ENCODE measurements around the gene DHH. TPM values are rescaled to one million over a fixed set of nuclear protein-coding genes. Genes with fewer than 3 reads are reported as not detected.

DHH gene
- total and polyA plus RNA-seq, 2 experiments from 2014 or later: not detected

DNA sequence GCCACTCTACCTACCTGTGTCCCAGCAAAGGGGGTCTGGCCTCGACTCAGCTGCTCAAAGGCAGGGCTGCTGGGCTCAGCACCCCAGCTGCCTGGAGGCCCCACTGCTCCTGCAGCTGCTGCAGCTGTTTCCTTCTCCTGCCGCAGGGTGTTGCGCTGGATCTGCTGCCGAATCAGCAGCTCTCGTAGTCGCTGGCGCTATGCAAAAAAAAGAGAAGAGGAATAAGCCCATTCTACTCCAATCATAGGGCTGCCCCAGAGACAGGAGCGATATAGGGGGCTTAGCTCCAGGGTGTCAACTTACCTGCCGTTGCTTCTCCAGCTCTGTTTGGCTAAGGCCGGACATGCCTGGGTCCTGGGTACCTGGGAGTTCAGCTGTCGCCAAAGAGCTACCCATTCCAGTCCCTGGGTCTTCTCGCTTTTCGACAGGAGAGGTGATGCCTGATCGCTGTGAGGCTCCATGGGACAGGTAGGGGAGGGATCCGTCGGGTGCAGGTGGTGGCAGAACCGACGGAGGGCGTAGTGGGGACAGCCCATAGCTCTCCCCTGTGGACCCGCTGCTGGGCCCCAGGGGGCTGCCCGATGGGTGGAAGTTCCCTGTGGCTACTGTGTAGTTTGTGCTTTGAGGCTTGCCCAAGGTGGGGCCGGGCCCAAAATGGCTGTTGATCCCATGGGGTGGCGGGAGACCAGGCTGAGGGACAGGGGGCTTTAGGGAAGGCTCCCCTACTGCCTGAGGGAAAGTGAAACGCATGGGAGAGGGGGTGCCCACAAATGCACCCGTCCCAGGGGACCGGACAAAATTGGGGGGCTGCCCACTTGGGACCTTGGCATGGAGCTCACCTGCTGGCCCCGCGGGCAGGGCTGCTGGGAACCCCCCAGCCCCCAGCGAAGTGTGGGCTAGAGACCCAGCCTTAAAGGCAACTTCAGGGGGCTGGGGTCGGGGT lies 54.9 kb downstream of the DHH start:
- no peaks in the 10 kb centered on the region for H3K79me2 ChIP-seq (replicated peaks; ENCODE audit: insufficient read depth)
- H3K9me3 Mint-ChIP-seq: no peaks in the 10 kb centered on the region
- no peak overlapping the region; the same call in 1 of the 2 replicates for H3K27ac Mint-ChIP-seq
- H4K20me1 ChIP-seq (replicated peaks; ENCODE audit: insufficient read depth): peaks cover 20% of the 10 kb centered on the region
- H3K4me2 ChIP-seq: no peak overlapping the region
- no peak overlapping the region for H3K27ac ChIP-seq (ENCODE audit: low read depth)
- DNase-seq (ENCODE audit: low spot score): no peak
- H3K9me2 ChIP-seq (ENCODE audit: insufficient read depth): no peaks in the 10 kb centered on the region
- H3K4me1 ChIP-seq (ENCODE audit: insufficient read depth): no peaks in the 10 kb centered on the region
- H3K27me3 ChIP-seq (ENCODE audit: insufficient read depth): no peaks in the 10 kb centered on the region
- TF ChIP-seq, protein P1, sequence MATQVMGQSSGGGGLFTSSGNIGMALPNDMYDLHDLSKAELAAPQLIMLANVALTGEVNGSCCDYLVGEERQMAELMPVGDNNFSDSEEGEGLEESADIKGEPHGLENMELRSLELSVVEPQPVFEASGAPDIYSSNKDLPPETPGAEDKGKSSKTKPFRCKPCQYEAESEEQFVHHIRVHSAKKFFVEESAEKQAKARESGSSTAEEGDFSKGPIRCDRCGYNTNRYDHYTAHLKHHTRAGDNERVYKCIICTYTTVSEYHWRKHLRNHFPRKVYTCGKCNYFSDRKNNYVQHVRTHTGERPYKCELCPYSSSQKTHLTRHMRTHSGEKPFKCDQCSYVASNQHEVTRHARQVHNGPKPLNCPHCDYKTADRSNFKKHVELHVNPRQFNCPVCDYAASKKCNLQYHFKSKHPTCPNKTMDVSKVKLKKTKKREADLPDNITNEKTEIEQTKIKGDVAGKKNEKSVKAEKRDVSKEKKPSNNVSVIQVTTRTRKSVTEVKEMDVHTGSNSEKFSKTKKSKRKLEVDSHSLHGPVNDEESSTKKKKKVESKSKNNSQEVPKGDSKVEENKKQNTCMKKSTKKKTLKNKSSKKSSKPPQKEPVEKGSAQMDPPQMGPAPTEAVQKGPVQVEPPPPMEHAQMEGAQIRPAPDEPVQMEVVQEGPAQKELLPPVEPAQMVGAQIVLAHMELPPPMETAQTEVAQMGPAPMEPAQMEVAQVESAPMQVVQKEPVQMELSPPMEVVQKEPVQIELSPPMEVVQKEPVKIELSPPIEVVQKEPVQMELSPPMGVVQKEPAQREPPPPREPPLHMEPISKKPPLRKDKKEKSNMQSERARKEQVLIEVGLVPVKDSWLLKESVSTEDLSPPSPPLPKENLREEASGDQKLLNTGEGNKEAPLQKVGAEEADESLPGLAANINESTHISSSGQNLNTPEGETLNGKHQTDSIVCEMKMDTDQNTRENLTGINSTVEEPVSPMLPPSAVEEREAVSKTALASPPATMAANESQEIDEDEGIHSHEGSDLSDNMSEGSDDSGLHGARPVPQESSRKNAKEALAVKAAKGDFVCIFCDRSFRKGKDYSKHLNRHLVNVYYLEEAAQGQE (IDR thresholded peaks at IDR 0.05; ENCODE audit: unreplicated experiment): no peak
- TF ChIP-seq, protein P2, sequence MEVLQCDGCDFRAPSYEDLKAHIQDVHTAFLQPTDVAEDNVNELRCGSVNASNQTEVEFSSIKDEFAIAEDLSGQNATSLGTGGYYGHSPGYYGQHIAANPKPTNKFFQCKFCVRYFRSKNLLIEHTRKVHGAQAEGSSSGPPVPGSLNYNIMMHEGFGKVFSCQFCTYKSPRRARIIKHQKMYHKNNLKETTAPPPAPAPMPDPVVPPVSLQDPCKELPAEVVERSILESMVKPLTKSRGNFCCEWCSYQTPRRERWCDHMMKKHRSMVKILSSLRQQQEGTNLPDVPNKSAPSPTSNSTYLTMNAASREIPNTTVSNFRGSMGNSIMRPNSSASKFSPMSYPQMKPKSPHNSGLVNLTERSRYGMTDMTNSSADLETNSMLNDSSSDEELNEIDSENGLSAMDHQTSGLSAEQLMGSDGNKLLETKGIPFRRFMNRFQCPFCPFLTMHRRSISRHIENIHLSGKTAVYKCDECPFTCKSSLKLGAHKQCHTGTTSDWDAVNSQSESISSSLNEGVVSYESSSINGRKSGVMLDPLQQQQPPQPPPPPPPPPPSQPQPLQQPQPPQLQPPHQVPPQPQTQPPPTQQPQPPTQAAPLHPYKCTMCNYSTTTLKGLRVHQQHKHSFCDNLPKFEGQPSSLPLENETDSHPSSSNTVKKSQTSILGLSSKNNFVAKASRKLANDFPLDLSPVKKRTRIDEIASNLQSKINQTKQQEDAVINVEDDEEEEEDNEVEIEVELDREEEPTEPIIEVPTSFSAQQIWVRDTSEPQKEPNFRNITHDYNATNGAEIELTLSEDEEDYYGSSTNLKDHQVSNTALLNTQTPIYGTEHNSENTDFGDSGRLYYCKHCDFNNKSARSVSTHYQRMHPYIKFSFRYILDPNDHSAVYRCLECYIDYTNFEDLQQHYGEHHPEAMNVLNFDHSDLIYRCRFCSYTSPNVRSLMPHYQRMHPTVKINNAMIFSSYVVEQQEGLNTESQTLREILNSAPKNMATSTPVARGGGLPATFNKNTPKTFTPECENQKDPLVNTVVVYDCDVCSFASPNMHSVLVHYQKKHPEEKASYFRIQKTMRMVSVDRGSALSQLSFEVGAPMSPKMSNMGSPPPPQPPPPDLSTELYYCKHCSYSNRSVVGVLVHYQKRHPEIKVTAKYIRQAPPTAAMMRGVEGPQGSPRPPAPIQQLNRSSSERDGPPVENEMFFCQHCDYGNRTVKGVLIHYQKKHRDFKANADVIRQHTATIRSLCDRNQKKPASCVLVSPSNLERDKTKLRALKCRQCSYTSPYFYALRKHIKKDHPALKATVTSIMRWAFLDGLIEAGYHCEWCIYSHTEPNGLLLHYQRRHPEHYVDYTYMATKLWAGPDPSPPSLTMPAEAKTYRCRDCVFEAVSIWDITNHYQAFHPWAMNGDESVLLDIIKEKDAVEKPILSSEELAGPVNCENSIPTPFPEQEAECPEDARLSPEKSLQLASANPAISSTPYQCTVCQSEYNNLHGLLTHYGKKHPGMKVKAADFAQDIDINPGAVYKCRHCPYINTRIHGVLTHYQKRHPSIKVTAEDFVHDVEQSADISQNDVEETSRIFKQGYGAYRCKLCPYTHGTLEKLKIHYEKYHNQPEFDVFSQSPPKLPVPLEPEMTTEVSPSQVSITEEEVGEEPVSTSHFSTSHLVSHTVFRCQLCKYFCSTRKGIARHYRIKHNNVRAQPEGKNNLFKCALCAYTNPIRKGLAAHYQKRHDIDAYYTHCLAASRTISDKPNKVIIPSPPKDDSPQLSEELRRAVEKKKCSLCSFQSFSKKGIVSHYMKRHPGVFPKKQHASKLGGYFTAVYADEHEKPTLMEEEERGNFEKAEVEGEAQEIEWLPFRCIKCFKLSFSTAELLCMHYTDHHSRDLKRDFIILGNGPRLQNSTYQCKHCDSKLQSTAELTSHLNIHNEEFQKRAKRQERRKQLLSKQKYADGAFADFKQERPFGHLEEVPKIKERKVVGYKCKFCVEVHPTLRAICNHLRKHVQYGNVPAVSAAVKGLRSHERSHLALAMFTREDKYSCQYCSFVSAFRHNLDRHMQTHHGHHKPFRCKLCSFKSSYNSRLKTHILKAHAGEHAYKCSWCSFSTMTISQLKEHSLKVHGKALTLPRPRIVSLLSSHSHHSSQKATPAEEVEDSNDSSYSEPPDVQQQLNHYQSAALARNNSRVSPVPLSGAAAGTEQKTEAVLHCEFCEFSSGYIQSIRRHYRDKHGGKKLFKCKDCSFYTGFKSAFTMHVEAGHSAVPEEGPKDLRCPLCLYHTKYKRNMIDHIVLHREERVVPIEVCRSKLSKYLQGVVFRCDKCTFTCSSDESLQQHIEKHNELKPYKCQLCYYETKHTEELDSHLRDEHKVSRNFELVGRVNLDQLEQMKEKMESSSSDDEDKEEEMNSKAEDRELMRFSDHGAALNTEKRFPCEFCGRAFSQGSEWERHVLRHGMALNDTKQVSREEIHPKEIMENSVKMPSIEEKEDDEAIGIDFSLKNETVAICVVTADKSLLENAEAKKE (CRISPR knock-in tag; IDR thresholded peaks at IDR 0.05): no peak
- no peak for TF ChIP-seq NANOG (IDR thresholded peaks at IDR 0.05; ENCODE audit: borderline replicate concordance)
- TF ChIP-seq, protein P3, sequence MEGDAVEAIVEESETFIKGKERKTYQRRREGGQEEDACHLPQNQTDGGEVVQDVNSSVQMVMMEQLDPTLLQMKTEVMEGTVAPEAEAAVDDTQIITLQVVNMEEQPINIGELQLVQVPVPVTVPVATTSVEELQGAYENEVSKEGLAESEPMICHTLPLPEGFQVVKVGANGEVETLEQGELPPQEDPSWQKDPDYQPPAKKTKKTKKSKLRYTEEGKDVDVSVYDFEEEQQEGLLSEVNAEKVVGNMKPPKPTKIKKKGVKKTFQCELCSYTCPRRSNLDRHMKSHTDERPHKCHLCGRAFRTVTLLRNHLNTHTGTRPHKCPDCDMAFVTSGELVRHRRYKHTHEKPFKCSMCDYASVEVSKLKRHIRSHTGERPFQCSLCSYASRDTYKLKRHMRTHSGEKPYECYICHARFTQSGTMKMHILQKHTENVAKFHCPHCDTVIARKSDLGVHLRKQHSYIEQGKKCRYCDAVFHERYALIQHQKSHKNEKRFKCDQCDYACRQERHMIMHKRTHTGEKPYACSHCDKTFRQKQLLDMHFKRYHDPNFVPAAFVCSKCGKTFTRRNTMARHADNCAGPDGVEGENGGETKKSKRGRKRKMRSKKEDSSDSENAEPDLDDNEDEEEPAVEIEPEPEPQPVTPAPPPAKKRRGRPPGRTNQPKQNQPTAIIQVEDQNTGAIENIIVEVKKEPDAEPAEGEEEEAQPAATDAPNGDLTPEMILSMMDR (conservative IDR thresholded peaks at IDR 0.05; ENCODE audit: low read depth in 2 of 2): no peak
- TF ChIP-seq POLR2AphosphoS5 (IDR thresholded peaks at IDR 0.05; ENCODE audit: low read depth): no peak
- TF ChIP-seq JUNB (IDR thresholded peaks at IDR 0.05; ENCODE audit: unreplicated experiment): no peak
- TF ChIP-seq STAT1 (IDR thresholded peaks at IDR 0.05; ENCODE audit: unreplicated experiment): no peak
- H3K27me3 Mint-ChIP-seq (ENCODE audit: insufficient read depth, low read depth, poor library complexity): peaks cover 10% of the 10 kb centered on the region
- H3K4me1 Mint-ChIP-seq: no peaks in the 10 kb centered on the region; the same call in 2 of the 3 replicates
- peaks cover 30% of the 10 kb centered on the region for H3K36me3 ChIP-seq (ENCODE audit: insufficient read depth)
- H2AFZ ChIP-seq: no peak overlapping the region
- H3K36me3 Mint-ChIP-seq (ENCODE audit: low read depth): peaks cover 89% of the 10 kb centered on the region
- H3K4me3 Mint-ChIP-seq: no peak overlapping the region
- H3K4me3 ChIP-seq: no peak overlapping the region
- ATAC-seq: no peak
- H3F3A ChIP-seq (replicated peaks; ENCODE audit: low read depth): no peaks in the 10 kb centered on the region
